ENCODE measurements around the gene RAB9B.

RAB9B gene

GRCh38 chrX:103811858-103812257, 20.2 kb downstream of the RAB9B start:
- no peak for DNase-seq (ENCODE audit: low read depth)

DNA sequence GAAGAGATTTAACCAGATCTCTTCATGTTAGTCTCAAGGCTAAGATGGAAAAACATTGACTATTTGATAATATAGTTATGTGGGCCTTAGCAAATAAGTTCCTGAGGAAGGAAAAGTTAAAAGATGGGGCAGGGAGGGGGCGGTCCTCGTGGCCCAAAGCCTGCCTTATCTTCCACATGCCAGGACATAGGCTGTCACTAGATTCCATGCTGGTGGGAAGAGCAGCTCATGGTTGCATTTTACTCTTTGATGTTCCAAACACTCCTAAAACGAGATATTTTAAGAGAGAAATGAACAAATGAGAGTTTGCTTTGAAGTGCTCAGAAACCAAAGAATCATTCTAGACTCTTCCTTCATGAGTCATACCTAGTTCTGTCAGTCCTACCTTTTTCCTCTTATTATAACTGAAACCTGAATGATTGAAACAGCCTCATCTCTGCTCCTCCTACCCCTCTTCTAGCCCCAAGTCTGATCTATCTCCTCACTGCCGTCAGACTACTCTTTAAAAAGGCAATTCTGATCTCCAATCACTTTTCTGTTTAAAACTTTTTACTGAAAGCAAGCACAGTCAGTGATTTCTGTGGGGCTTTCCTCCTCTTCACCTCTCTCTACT, 25.1 kb downstream of the RAB9B start:
- DNase-seq (ENCODE audit: low read depth): no peak

- DNase-seq (ENCODE audit: low read depth): no peak
Observed at GRCh38 chrX:103805860-103806259, 26.2 kb downstream of the RAB9B start.

GRCh38 chrX:103800318-103800717, 31.7 kb downstream of the RAB9B start:
- DNase-seq (ENCODE audit: low read depth): no peak

DNA sequence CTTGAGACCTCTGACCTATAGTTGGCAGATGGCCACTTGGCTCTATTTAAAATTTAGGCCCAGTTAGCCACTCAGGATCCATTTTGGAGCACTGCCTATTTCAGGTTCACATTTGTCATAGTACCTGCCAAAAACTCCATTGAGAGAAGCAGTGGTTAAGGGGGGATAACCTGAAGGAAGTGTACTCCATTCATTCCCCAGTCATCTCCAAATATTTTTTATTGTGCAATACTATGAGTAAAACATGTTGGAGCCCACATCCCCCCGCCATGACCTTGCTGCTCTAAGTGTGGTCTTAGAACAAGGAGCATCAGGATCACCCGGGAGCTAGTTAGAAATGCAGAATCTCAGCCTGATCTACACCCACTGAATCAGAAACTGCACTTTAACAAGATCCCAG, 34.4 kb downstream of the RAB9B start:
- no peak for DNase-seq (ENCODE audit: low read depth)

- DNase-seq (ENCODE audit: low read depth): no peak
Observed at GRCh38 chrX:103794119-103794518, 37.9 kb downstream of the RAB9B start.

GRCh38 chrX:103793545-103793940, 38.5 kb downstream of the RAB9B start:
- DNase-seq (ENCODE audit: low read depth): no peak

- no peak for DNase-seq (ENCODE audit: low read depth)
Observed at GRCh38 chrX:103792916-103793544, 39.0 kb downstream of the RAB9B start.

- no peak for DNase-seq (ENCODE audit: low read depth)
Observed at GRCh38 chrX:103791826-103792485, 40.1 kb downstream of the RAB9B start.

DNA sequence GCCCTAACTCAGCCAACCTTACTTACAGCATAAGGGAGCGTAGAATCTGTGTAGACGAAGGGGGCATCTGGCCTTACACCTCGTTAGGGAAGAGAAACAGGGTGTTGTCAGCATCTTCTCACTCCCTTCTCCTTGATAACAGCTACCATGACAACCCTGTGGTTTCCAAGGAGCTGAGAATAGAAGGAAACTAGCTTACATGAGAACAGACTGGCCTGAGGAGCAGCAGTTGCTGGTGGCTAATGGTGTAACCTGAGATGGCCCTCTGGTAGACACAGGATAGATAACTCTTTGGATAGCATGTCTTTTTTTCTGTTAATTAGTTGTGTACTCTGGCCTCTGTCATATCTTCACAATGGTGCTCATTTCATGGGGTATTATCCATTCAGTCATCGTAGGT, 40.8 kb downstream of the RAB9B start:
- DNase-seq (ENCODE audit: low read depth): no peak

GRCh38 chrX:103789004-103789403, 43.1 kb downstream of the RAB9B start:
- no peak for DNase-seq (ENCODE audit: low read depth)

DNA sequence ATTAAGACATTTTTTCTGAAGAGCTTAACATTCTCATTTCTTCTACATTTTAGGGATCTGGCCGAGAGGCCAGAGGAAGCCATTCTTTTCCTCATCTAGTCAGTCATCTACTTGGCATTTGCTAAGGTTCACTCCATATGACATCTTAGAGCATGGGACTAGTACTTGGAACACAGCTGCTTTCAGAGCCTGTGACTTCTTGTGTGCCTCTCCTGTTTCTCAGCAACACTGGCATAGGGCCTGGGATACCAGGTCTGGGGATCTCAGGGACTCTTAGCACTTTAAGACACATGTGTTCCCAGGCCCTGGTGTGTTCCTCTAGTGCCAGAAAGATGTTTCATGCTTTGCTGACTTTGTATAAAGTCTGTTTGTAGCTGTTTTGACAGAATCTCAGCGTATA, 48.1 kb downstream of the RAB9B start:
- no peak for DNase-seq (ENCODE audit: low read depth)

- no peak for DNase-seq (ENCODE audit: low read depth)
Observed at GRCh38 chrX:103783196-103783595, 48.9 kb downstream of the RAB9B start.

DNA sequence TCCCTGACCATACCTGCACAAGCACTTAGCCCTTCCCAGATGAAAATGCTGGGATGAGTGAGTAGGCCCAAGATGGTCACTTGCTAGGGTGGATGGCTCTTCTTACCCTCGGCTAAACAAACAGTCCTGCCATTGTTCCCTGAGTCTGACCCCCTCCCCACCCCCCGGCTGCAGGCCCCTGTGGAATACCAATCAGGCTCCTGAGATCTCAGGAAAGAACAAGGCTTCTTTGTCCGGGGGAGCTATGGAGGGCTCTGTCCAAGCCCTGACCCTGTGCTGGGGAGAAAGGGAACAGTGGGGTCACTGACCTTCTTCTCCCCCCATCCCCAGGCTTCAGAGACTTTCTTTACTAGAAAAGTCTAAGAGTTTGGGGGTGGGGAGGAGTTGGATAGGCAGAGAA, 49.4 kb downstream of the RAB9B start:
- DNase-seq (ENCODE audit: low read depth): no peak

DNA sequence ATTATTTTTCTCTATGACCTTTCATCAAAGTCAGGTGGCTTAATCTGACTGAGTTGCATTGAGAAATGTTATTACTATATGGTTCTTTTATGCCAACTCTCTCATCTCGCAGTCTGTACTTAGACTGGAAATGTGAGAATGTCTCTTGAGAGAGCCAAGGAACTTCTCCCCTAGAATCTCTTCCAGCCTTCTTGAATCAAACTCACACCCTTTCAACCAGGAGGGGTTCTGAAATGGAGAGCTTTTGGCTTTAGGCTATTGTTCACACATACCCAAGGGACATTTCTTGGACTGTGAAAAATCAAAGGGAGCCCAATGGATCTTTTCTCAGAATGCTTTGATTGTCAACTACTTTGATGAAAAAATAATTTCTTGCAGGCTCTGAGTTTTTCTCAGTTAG, 50.4 kb downstream of the RAB9B start:
- no peak for DNase-seq (ENCODE audit: low read depth)

DNA sequence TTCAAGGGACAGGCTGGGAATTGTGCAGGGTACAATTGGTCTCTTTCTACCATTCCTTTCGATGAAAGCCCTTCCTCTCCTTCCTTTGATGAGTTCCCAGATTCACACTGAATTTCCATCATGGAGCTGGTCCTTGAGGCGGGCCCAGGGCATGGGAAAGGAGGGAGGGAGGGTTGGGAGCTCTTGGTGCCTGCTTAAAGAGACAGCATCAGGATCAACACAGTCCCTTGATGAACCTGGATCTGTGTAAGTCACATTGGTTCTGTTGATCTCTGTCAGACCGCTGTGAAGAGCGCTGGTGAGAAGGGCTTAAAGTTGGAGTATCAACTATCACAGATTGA, 51.0 kb downstream of the RAB9B start:
- DNase-seq (ENCODE audit: low read depth): no peak

GRCh38 chrX:103780336-103781061, 51.6 kb downstream of the RAB9B start:
- no peak for DNase-seq (ENCODE audit: low read depth)

- no peak for DNase-seq (ENCODE audit: low read depth)
Observed at GRCh38 chrX:103779141-103779789, 52.8 kb downstream of the RAB9B start.

DNA sequence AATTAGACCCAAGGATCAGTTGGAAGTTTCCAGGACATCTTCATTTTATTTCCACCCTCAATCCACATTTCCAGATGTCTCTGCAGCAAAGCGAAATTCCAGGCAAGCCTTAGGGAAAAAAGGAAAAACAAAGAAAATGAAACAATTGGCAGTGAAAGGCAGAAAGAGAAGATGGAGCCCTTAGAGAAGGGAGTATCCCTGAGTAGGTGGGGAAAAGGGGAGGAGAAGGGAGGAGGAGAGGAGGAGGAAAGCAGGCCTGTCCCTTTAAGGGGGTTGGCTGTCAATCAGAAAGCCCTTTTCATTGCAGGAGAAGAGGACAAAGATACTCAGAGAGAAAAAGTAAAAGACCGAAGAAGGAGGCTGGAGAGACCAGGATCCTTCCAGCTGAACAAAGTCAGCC, 55.5 kb downstream of the RAB9B start, which contains the start of gene PLP1:
PLP1 (plus strand) TSS at position 295 of the 400 bp plus-strand sequence. CDS start 156 bp downstream, outside the sequence.
- DNase-seq (ENCODE audit: low read depth): no peak

DNA sequence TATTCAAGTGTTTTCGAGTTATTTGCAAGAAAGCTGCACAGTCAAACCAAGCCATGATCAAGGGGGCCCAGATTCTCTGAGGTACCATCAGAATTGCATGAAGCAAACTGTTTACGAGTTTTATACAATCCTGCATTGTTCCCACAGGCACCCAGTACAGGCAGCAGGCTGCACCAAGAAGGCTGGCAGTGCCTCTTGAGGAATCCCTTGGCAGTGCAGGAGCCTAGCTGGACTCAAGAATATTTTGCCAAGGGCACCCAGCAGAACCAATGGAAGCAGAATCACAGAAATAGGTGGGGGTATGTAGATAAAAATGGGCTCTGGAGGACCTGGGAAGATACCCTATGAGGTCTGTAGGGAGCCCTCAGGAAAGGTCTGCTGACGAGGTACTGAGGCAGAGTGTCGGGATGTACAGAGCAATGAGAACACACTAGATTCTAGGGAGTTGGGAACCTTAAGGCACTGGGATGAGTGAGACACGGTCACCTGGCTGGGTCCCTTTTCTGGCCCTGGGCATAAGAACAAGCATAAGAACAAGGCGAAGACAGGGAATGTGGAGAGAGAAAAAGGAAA, 57.9 kb downstream of the RAB9B start:
- DNase-seq (ENCODE audit: low read depth): no peak

GRCh38 chrX:103773445-103773844, 58.6 kb downstream of the RAB9B start:
- no peak for DNase-seq (ENCODE audit: low read depth)

All from stimulated activated CD8-positive, alpha-beta memory T cell treated with anti-CD3 and anti-CD28 coated beads, Interleukin-7, amount 100 ng/mL, for 24 hours (primary cell).